ENCODE measurements around the gene ART5.

- TF ChIP-seq, protein P1, sequence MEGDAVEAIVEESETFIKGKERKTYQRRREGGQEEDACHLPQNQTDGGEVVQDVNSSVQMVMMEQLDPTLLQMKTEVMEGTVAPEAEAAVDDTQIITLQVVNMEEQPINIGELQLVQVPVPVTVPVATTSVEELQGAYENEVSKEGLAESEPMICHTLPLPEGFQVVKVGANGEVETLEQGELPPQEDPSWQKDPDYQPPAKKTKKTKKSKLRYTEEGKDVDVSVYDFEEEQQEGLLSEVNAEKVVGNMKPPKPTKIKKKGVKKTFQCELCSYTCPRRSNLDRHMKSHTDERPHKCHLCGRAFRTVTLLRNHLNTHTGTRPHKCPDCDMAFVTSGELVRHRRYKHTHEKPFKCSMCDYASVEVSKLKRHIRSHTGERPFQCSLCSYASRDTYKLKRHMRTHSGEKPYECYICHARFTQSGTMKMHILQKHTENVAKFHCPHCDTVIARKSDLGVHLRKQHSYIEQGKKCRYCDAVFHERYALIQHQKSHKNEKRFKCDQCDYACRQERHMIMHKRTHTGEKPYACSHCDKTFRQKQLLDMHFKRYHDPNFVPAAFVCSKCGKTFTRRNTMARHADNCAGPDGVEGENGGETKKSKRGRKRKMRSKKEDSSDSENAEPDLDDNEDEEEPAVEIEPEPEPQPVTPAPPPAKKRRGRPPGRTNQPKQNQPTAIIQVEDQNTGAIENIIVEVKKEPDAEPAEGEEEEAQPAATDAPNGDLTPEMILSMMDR (IDR thresholded peaks at IDR 0.05), result no peak
- TF ChIP-seq POLR2A (IDR thresholded peaks at IDR 0.05), result no peak
Measured at GRCh38 chr11:3641191-3641590, 601 bp downstream of the ART5 start.
